ENCODE results near the gene CCDC51. TPM values are rescaled to one million over a fixed set of nuclear protein-coding genes. Genes with fewer than 3 reads are reported as not detected.

Gene CCDC51
- total and polyA plus RNA-seq, 9 of the 15 experiments (the other 6 are each of a cell fraction or from before 2014, with no cell fraction given), result 6.5 to 18.6 (median 15.7) TPM

DNA sequence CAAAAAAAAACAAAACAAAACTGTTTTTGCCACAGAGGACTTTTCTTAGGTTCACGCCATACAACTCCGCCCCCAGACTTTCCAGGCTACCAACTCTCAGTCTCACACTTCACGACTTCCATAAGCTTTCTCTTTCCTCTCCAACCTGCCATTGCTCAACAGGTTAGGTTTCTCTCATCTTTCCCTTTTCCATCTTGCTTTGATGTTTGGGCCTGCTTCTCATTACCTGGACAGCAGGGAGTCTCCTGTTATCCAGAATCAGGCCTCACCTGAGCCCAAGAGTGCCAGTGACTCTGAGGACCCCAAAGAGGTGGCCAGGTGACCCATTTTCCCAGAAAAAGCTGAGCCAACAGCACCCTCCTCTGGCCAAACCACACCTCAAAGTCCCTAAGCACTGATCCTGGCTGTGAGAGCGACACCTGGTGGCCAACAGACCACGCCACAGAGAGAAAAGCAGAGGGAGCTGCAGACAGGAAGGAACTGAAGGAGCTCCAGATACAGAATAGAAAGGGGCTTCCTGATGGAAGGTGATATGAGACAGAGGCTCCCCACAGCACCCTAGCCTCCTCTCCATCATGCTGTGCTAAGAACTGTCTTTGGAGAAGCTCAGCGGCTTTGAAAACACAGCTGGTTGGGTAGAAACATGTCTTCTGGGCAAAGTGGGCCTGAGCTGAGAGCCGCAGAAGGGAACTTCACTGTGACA lies 4.0 kb downstream of the CCDC51 start (continued):
- TF ChIP-seq, protein P1, sequence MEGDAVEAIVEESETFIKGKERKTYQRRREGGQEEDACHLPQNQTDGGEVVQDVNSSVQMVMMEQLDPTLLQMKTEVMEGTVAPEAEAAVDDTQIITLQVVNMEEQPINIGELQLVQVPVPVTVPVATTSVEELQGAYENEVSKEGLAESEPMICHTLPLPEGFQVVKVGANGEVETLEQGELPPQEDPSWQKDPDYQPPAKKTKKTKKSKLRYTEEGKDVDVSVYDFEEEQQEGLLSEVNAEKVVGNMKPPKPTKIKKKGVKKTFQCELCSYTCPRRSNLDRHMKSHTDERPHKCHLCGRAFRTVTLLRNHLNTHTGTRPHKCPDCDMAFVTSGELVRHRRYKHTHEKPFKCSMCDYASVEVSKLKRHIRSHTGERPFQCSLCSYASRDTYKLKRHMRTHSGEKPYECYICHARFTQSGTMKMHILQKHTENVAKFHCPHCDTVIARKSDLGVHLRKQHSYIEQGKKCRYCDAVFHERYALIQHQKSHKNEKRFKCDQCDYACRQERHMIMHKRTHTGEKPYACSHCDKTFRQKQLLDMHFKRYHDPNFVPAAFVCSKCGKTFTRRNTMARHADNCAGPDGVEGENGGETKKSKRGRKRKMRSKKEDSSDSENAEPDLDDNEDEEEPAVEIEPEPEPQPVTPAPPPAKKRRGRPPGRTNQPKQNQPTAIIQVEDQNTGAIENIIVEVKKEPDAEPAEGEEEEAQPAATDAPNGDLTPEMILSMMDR (IDR thresholded peaks at IDR 0.05 in 2 of 3, conservative IDR thresholded peaks at IDR 0.05 in 1 of 3; ENCODE audit: insufficient read depth in 2 of 3, low read depth in 1 of 3, low read length in 3 of 3), result peak; percentile 99 to 100 (median 100)
- TF ChIP-seq MTA2 (IDR thresholded peaks at IDR 0.05; ENCODE audit: low read depth) (no peak), STAG1 (CRISPR knock-in tag; IDR thresholded peaks at IDR 0.05; ENCODE audit: borderline replicate concordance) (peak; percentile 52; the same call in 1 of the 2 replicates), ATF6 (CRISPR knock-in tag; IDR thresholded peaks at IDR 0.05) (no peak), FOXA1 (IDR thresholded peaks at IDR 0.05; ENCODE audit: borderline replicate concordance) (no peak), NEUROD1 (IDR thresholded peaks at IDR 0.05; ENCODE audit: borderline replicate concordance, low read depth, low read length, partially characterized antibody) (peak; percentile 32), SMARCE1 (IDR thresholded peaks at IDR 0.05) (no peak), TCF3 (CRISPR knock-in tag; IDR thresholded peaks at IDR 0.05) (no peak), ZNF239 (CRISPR knock-in tag; IDR thresholded peaks at IDR 0.05) (no peak), NCOA6 (IDR thresholded peaks at IDR 0.05) (no peak), CBX2 (IDR thresholded peaks at IDR 0.05; ENCODE audit: insufficient read depth, low read length, poor library complexity, severe bottlenecking) (no peak), CTBP1 (IDR thresholded peaks at IDR 0.05; ENCODE audit: borderline replicate concordance) (peak; percentile 45; the same call in 1 of the 2 replicates), ZNF507 (tag; conservative IDR thresholded peaks at IDR 0.05) (no peak)
- TF ChIP-seq, protein P2, sequence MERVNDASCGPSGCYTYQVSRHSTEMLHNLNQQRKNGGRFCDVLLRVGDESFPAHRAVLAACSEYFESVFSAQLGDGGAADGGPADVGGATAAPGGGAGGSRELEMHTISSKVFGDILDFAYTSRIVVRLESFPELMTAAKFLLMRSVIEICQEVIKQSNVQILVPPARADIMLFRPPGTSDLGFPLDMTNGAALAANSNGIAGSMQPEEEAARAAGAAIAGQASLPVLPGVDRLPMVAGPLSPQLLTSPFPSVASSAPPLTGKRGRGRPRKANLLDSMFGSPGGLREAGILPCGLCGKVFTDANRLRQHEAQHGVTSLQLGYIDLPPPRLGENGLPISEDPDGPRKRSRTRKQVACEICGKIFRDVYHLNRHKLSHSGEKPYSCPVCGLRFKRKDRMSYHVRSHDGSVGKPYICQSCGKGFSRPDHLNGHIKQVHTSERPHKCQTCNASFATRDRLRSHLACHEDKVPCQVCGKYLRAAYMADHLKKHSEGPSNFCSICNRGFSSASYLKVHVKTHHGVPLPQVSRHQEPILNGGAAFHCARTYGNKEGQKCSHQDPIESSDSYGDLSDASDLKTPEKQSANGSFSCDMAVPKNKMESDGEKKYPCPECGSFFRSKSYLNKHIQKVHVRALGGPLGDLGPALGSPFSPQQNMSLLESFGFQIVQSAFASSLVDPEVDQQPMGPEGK (CRISPR knock-in tag; IDR thresholded peaks at IDR 0.05; ENCODE audit: borderline replicate concordance), result no peak

All from K562 (cell line).